Activated T-cell treated with anti-CD3 and anti-CD28 coated beads for 4 hours (primary cell): Measurements from ENCODE around the gene GLG1.
"Not testable (repeated sequence)": the region's sequence is repeated elsewhere in the genome, so short reads cannot be mapped to it uniquely, and the experiment has no call there.

Experiments used
- DNase-seq: peaks from one replicate; pipeline ENCODE4 v3.0.0-alpha.2; 2020

GLG1 gene

GRCh38 chr16:74574146-74574545 is 32.8 kb downstream of the GLG1 start:
- no peak for DNase-seq

GRCh38 chr16:74573622-74574021 is 33.3 kb downstream of the GLG1 start:
- no peak for DNase-seq

- no peak for DNase-seq
Measured at GRCh38 chr16:74570412-74571301, 36.3 kb downstream of the GLG1 start.

- no peak for DNase-seq
Measured at GRCh38 chr16:74568961-74569631, 37.8 kb downstream of the GLG1 start.

GRCh38 chr16:74567901-74568300 is 39.0 kb downstream of the GLG1 start:
- no peak for DNase-seq

GRCh38 chr16:74565378-74565777 is 41.5 kb downstream of the GLG1 start:
- DNase-seq = no peak

GRCh38 chr16:74564451-74564984 is 42.4 kb downstream of the GLG1 start:
- DNase-seq = no peak

GRCh38 chr16:74563828-74564263 is 43.1 kb downstream of the GLG1 start:
- peak; percentile 3 for DNase-seq

GRCh38 chr16:74562117-74562516 is 44.8 kb downstream of the GLG1 start:
- DNase-seq = no peak

GRCh38 chr16:74561626-74562025 is 45.3 kb downstream of the GLG1 start:
- no peak for DNase-seq

GRCh38 chr16:74560912-74561311 is 46.0 kb downstream of the GLG1 start:
- no peak for DNase-seq

- no peak for DNase-seq
Measured at GRCh38 chr16:74558873-74559272, 48.0 kb downstream of the GLG1 start.

- no peak for DNase-seq
Measured at GRCh38 chr16:74557275-74557674, 49.6 kb downstream of the GLG1 start.

GRCh38 chr16:74556375-74556922 is 50.5 kb downstream of the GLG1 start:
- no peak for DNase-seq

- not testable (repeated sequence) for DNase-seq
Measured at GRCh38 chr16:74552357-74552756, 54.6 kb downstream of the GLG1 start.

GRCh38 chr16:74550227-74551019 is 56.5 kb downstream of the GLG1 start:
- not testable (repeated sequence) for DNase-seq

GRCh38 chr16:74546112-74546511 is 60.8 kb downstream of the GLG1 start:
- not testable (repeated sequence) for DNase-seq

- not testable (repeated sequence) for DNase-seq
Measured at GRCh38 chr16:74542911-74543578, 63.9 kb downstream of the GLG1 start.

- DNase-seq = not testable (repeated sequence)
Measured at GRCh38 chr16:74540663-74541062, 66.3 kb downstream of the GLG1 start.

- not testable (repeated sequence) for DNase-seq
Measured at GRCh38 chr16:74538801-74539200, 68.1 kb downstream of the GLG1 start.

- DNase-seq = not testable (repeated sequence)
Measured at GRCh38 chr16:74537746-74538145, 69.2 kb downstream of the GLG1 start.

- DNase-seq = not testable (repeated sequence)
Measured at GRCh38 chr16:74534650-74535049, 72.3 kb downstream of the GLG1 start.
